BLaER1 treated with 17β-estradiol and CSF1 and Interleukin-3, amounts not matched to agents 10 nM and 100 nM (cell line): ENCODE data around the gene ADAMTS13.

Experiments used
- H3K27ac ChIP-seq, 11 experiments: shearing (Covaris generic); formaldehyde crosslinking; 2 replicates each; pipeline ENCODE4 v1.8.1; 2022
- H3K27me3 ChIP-seq, 11 experiments: shearing (Covaris generic); formaldehyde crosslinking; 2 replicates each; pipeline ENCODE4 v1.8.1; 2022
- H3K36me3 ChIP-seq, 11 experiments: shearing (Covaris generic); formaldehyde crosslinking; 2 replicates each; pipeline ENCODE4 v1.8.1; 2022
- H3K4me1 ChIP-seq, 10 experiments: shearing (Covaris generic); formaldehyde crosslinking; 2 replicates each; pipeline ENCODE4 v1.8.1; 2022
- H3K4me2 ChIP-seq, 11 experiments: shearing (Covaris generic); formaldehyde crosslinking; 2 replicates each; pipeline ENCODE4 v1.8.1; 2022
- H3K4me3 ChIP-seq, 10 experiments: shearing (Covaris generic); formaldehyde crosslinking; 2 replicates each; pipeline ENCODE4 v1.8.1; 2022
- H3K9ac ChIP-seq, 11 experiments: shearing (Covaris generic); formaldehyde crosslinking; 2 replicates each; pipeline ENCODE4 v1.8.1; 2022
- H3K9me3 ChIP-seq, 11 experiments: shearing (Covaris generic); formaldehyde crosslinking; replicated peaks in 1 of 11; 2 replicates each; pipeline ENCODE4 v1.8.1; 2022
- H4K20me1 ChIP-seq, 11 experiments: shearing (Covaris generic); formaldehyde crosslinking; 2 replicates each; pipeline ENCODE4 v1.8.1; 2022
- Cebpa-rat ChIP-seq, 11 experiments: shearing (Covaris generic); IDR thresholded peaks; 2 replicates each; pipeline ENCODE4 v1.8.1; 2022

The ADAMTS13 gene

GRCh38 chr9:133452562-133452961, 30.4 kb downstream of the ADAMTS13 start:
- Histone ChIP-seq H3K4me3 (no peak overlapping the region), H3K27me3 (no peaks in the 10 kb centered on the region), H3K9me3 (no peaks in the 10 kb centered on the region), H3K4me2 (no peak overlapping the region), H3K27ac (no peak overlapping the region), H4K20me1 (peaks cover 0 to 8% (median 0%) of the 10 kb centered on the region in 11 experiments; a peak in 1 of 22 replicates), H3K36me3 (no peaks in the 10 kb centered on the region), H3K4me1 (peaks cover 0 to 27% (median 17%) of the 10 kb centered on the region in 10 experiments; a peak in 15 of 20 replicates), H3K9ac (no peak overlapping the region)
- TF ChIP-seq Cebpa-rat (IDR thresholded peaks at IDR 0.05) = no peak

- TF ChIP-seq Cebpa-rat (IDR thresholded peaks at IDR 0.05) = no peak
- Histone ChIP-seq H4K20me1 (peaks cover 0 to 8% (median 0%) of the 10 kb centered on the region in 11 experiments; a peak in 1 of 22 replicates), H3K27ac (no peak overlapping the region), H3K9ac (no peak overlapping the region; a peak in 1 of 22 replicates), H3K4me3 (no peak overlapping the region), H3K9me3 (no peaks in the 10 kb centered on the region), H3K36me3 (no peaks in the 10 kb centered on the region), H3K4me2 (peak overlapping the region in 9 of 11 experiments; percentile 24 to 87 (median 67); a peak in 16 of 22 replicates), H3K27me3 (no peaks in the 10 kb centered on the region), H3K4me1 (peaks cover under 1 to 29% (median 19%) of the 10 kb centered on the region in 10 experiments; a peak in 18 of 20 replicates)
Measured at GRCh38 chr9:133453651-133454050, 31.5 kb downstream of the ADAMTS13 start.

GRCh38 chr9:133454325-133454724, 32.2 kb downstream of the ADAMTS13 start:
- peaks cover 0 to 8% (median 0%) of the 10 kb centered on the region in 11 experiments; a peak in 1 of 22 replicates for H4K20me1 ChIP-seq
- H3K4me1 ChIP-seq = peaks cover 7 to 36% (median 26%) of the 10 kb centered on the region in 10 experiments
- no peak overlapping the region for H3K4me3 ChIP-seq
- no peak overlapping the region for H3K27ac ChIP-seq
- H3K9me3 ChIP-seq = no peaks in the 10 kb centered on the region
- no peaks in the 10 kb centered on the region for H3K27me3 ChIP-seq
- H3K4me2 ChIP-seq = peak overlapping the region in 9 of 11 experiments; percentile 24 to 87 (median 67); a peak in 17 of 22 replicates
- H3K36me3 ChIP-seq = no peaks in the 10 kb centered on the region
- TF ChIP-seq Cebpa-rat (IDR thresholded peaks at IDR 0.05) = no peak
- no peak overlapping the region; a peak in 1 of 22 replicates for H3K9ac ChIP-seq

- H3K4me2 ChIP-seq = peak overlapping the region in 8 of 11 experiments; percentile 51 to 87 (median 74); a peak in 11 of 22 replicates
- H3K9me3 ChIP-seq = no peaks in the 10 kb centered on the region
- peaks cover 8 to 37% (median 27%) of the 10 kb centered on the region in 10 experiments for H3K4me1 ChIP-seq
- no peaks in the 10 kb centered on the region for H3K36me3 ChIP-seq
- no peak overlapping the region for H3K4me3 ChIP-seq
- peak overlapping the region in 1 of 11 experiments; percentile 11; a peak in 1 of 22 replicates for H3K9ac ChIP-seq
- no peak for TF ChIP-seq Cebpa-rat (IDR thresholded peaks at IDR 0.05)
- H4K20me1 ChIP-seq = peaks cover 0 to 8% (median 0%) of the 10 kb centered on the region in 11 experiments; a peak in 1 of 22 replicates
- no peaks in the 10 kb centered on the region for H3K27me3 ChIP-seq
- no peak overlapping the region for H3K27ac ChIP-seq
Measured at GRCh38 chr9:133454943-133455673, 32.9 kb downstream of the ADAMTS13 start.

GRCh38 chr9:133455936-133456335, 33.8 kb downstream of the ADAMTS13 start:
- H3K4me3 ChIP-seq = no peak overlapping the region
- no peak overlapping the region for H3K4me2 ChIP-seq
- no peaks in the 10 kb centered on the region for H3K9me3 ChIP-seq
- peak overlapping the region in 1 of 11 experiments; percentile 11; a peak in 1 of 22 replicates for H3K9ac ChIP-seq
- TF ChIP-seq Cebpa-rat (IDR thresholded peaks at IDR 0.05) = no peak
- peaks cover 0 to 13% (median 5%) of the 10 kb centered on the region in 11 experiments; a peak in 13 of 22 replicates for H4K20me1 ChIP-seq
- H3K27ac ChIP-seq = no peak overlapping the region
- H3K36me3 ChIP-seq = no peaks in the 10 kb centered on the region
- H3K27me3 ChIP-seq = no peaks in the 10 kb centered on the region
- H3K4me1 ChIP-seq = peaks cover 14 to 43% (median 33%) of the 10 kb centered on the region in 10 experiments

- Histone ChIP-seq H3K27ac (no peak overlapping the region), H4K20me1 (peaks cover 0 to 18% (median 9%) of the 10 kb centered on the region in 11 experiments; a peak in 15 of 22 replicates), H3K4me2 (no peak overlapping the region), H3K27me3 (no peaks in the 10 kb centered on the region), H3K4me3 (no peak overlapping the region), H3K9ac (no peak overlapping the region), H3K36me3 (no peaks in the 10 kb centered on the region), H3K4me1 (peaks cover 18 to 48% (median 37%) of the 10 kb centered on the region in 10 experiments), H3K9me3 (no peaks in the 10 kb centered on the region)
- no peak for TF ChIP-seq Cebpa-rat (IDR thresholded peaks at IDR 0.05)
Measured at GRCh38 chr9:133456409-133456808, 34.2 kb downstream of the ADAMTS13 start.

- Histone ChIP-seq H3K9me3 (no peaks in the 10 kb centered on the region), H3K27ac (no peak overlapping the region), H3K4me3 (no peak overlapping the region), H3K4me2 (no peak overlapping the region), H3K36me3 (no peaks in the 10 kb centered on the region), H4K20me1 (peaks cover 0 to 26% (median 18%) of the 10 kb centered on the region in 11 experiments; a peak in 16 of 22 replicates), H3K27me3 (no peaks in the 10 kb centered on the region), H3K4me1 (peaks cover 24 to 54% (median 46%) of the 10 kb centered on the region in 10 experiments), H3K9ac (no peak overlapping the region)
- no peak for TF ChIP-seq Cebpa-rat (IDR thresholded peaks at IDR 0.05)
Measured at GRCh38 chr9:133457233-133457632, 35.1 kb downstream of the ADAMTS13 start.

GRCh38 chr9:133457748-133458147, 35.6 kb downstream of the ADAMTS13 start:
- Histone ChIP-seq H3K4me2 (no peak overlapping the region), H3K4me3 (no peak overlapping the region), H3K9me3 (no peaks in the 10 kb centered on the region), H3K27me3 (no peaks in the 10 kb centered on the region), H3K36me3 (no peaks in the 10 kb centered on the region), H3K9ac (no peak overlapping the region), H3K27ac (no peak overlapping the region), H3K4me1 (peaks cover 29 to 60% (median 51%) of the 10 kb centered on the region in 10 experiments), H4K20me1 (peaks cover 0 to 32% (median 23%) of the 10 kb centered on the region in 11 experiments; a peak in 16 of 22 replicates)
- no peak for TF ChIP-seq Cebpa-rat (IDR thresholded peaks at IDR 0.05)

GRCh38 chr9:133458643-133459312, 36.6 kb downstream of the ADAMTS13 start:
- H4K20me1 ChIP-seq = peaks cover 0 to 42% (median 33%) of the 10 kb centered on the region in 11 experiments; a peak in 17 of 22 replicates
- peaks cover 0 to 4% (median 0%) of the 10 kb centered on the region in 11 experiments; a peak in 1 of 22 replicates for H3K36me3 ChIP-seq
- no peaks in the 10 kb centered on the region for H3K9me3 ChIP-seq
- no peak for TF ChIP-seq Cebpa-rat (IDR thresholded peaks at IDR 0.05)
- no peaks in the 10 kb centered on the region for H3K27me3 ChIP-seq
- peak overlapping the region; percentile 65 to 84 (median 76) for H3K4me3 ChIP-seq
- peak overlapping the region in 7 of 11 experiments; percentile 36 to 89 (median 84); a peak in 7 of 22 replicates for H3K9ac ChIP-seq
- no peak overlapping the region for H3K27ac ChIP-seq
- H3K4me1 ChIP-seq = peaks cover 30 to 67% (median 58%) of the 10 kb centered on the region in 10 experiments
- peak overlapping the region; percentile 77 to 97 (median 87) for H3K4me2 ChIP-seq
